Urothelium cell line (cell line): Measurements from ENCODE around the gene MYOT.

ENCODE experiments used
- DNase-seq: peaks from one replicate; pipeline ENCODE4 v3.0.0; 2011; ENCODE audit warnings: low spot score, mixed read lengths
- FAIRE-seq: peaks from 2 replicates; lab custom pipeline; 2011; peaks lifted over from hg19 to GRCh38; lab: Jason Lieb, UNC

Gene MYOT

DNA sequence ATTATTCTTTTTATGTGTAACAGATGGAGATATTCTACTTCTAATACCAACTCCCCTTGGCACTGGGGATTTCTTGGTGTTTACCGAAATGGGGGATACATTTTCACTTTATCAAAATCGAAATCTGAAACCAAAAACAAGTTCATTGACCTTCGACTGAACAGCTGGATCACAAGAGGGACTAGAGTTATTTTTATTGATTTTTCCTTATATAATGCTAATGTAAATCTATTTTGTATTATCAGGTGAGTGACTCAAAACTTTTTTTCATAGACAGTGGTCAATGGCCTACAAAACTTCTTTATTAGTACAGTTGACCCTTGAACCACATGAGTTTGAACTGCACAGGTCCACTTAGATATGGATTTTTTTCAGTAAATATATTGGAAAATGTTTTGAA, 31.8 kb downstream of the MYOT start:
- DNase-seq (no peak), FAIRE-seq (no peak)

DNA sequence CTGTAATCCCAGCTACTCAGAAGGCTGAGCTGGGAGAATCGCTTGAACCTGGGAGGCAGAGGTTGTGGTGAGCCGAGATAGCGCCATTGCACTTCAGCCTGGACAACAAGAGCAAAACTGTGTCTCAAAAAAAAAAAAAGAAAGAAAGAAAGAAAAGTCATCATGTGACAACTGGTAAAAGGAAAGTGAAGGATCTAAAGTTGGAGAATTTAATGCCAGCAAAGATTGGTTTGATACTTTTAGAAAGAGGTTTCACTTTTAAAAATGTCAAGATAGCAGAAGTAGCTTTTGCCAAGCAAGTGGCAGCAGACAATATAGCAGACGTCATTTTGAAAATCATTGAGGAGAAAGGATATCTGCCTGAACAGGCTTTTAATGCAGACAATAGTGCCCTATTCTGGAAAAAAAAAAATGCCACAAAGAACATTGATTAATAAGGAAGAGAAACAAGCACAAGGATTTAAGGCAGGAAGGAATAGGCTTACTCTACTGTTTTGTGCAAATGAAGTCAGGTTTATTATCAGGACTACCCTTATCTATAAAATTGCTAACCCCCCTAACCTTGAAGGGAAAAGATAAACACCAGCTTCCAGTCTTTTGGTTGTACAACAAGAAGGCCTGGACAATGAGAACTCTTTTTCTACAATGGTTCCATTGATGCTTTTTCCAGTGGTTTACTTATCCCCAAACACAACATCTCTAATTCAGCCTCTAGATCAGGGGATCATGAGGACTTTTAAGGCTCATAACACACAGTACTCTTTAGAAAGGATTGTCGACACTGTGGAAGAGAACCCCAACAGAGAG, 33.6 kb downstream of the MYOT start:
- DNase-seq (no peak), FAIRE-seq (no peak)

DNA sequence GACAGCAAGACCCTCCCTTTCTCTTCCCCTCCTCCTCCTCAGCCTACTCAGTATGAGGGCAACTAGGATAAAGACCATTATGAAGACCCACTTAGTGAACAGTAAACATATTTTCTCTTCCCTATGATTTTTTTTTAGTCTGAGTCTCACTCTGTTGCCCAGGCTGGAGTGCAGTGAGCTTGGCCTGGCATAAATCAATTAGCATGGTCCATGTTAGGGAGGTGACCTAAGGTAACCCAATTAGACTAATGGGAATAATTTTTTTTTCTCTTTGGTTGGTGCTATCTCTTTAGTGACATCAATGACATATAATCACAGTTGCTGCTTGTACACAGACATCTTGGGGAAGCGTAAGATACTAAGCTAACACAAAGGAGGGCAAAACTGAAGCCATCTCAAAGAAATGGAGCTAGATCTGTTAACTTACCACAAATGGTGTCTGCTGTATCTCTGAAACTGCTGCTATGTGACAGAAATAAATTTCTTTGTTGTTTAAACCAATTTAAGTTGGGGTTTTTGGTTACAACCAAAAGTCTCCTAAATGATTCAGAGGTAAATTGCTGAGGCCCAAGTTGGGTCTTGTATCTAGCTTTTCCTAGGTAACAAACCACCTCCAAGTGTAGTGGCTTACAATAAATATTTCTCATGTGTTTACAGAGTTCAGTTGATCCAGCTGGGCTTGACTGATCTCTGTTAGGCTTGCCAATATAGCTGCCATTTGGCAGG, 34.9 kb downstream of the MYOT start:
- DNase-seq (no peak), FAIRE-seq (no peak)

DNA sequence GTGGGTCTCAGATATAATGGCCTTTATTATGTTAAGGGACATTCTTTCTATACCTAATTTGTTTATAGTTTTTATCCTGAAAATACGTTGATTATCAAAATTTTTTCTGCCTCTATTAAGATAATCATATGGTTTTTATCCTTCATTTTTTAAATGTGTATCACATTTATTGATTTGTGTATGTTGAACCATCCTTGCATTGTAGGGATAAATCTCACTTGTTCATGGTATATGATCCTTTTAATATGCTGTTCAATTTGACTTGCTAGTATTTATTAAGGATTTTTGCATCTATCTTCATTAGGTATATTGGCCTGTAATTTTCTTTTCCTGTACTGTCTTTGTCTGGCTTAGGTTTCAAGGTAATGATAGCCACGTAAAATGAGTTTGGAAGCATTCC, 47.1 kb downstream of the MYOT start:
- FAIRE-seq: no peak
- DNase-seq: no peak

DNA sequence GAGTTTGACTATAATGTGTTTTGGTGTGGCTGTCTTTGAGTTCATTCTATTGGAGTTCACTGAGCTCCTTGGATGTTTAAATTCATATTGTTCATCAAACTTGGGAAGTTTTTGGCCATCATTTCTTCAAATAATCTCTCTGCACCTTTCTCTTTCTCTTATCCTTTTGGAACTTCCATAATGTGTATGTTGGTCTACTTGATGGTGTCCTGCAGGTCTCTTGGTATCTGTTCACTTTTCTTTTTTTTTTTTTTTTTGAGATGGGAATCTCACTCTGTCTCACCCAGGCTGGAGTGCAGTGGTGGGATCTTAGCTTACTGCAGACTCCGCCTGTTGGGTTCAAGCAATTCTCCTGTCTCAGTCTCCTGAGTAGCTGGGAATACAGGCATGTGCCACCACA, 49.3 kb downstream of the MYOT start:
- FAIRE-seq (no peak), DNase-seq (no peak)

DNA sequence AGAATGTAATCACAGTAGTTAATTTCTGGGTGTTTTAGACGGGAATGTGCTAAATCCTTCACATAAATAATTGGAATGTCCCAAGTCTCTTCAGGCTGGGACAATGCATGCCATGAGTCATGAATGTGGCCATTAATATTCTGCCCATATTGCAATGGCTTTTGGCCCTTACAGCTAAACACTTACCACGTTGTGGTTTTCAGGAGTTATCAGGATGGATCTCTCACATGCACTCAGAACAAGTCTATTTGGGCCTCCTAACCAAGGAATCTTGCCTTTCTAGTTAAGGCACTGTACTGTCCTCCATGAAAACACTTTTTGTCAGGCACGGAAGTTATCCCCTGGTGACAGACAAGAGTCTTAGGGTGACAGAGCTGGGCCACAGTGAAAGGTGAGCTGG, 54.3 kb downstream of the MYOT start:
- DNase-seq (no peak), FAIRE-seq (no peak)

DNA sequence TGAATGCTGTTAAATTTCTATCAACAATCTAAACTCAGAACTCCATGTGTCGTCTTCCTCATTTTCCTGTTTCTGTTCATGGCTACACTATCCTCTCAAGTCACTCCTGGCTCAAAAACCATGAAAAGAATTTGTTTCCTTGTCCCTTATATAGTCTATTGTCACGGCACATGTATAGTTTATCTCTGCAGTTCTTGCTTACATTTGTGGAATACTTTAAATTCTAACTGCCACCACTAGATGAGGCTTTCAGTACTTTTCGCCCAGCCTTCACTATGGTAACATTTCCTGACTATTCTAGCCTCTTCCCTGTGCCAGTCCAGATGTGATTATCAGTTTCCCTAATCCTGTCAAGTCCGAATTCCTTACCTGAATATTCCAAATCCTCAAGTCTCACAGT, 56.2 kb downstream of the MYOT start:
- FAIRE-seq (no peak), DNase-seq (no peak)

DNA sequence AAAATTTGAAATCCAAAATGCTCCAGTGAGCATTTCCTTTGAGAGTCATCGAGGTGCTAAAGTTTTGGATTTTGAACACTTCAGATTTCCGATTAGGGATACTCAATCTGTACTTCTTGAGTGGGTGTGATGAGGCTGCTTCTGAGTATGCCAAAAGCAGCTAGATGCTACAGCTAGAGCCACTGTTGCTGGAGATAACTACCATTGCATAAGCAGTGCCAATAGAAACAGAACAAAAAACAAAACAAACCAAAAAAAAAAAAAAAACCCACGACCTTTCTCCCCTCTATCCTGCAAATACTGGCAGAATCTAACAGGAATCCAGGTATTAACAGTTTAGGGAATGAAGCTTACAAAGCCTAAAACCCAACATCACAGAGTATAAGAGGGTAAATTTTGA, 65.1 kb downstream of the MYOT start:
- FAIRE-seq: no peak

DNA sequence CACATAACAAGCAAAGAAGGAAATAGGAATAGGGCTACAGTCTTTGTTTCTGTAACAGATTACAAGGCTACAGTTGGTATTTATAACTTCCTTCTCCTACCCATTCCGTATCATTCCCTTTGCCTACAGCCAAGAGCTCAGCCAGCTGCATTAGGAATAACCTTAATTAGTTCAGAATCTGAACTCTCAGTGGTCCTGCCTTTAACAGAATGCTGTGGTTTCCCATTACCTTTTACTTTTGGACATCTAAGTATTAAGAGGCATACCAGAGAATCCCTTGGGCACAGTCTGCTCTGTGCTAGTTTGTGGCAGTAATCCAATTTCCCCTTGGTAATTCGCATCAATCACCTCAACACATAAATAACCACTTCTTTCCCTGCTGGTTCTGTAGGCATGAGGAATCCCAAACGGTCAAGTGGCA, 65.8 kb downstream of the MYOT start:
- DNase-seq: no peak

More for the DNA sequence above, 65.1 kb downstream of the MYOT start:
- DNase-seq: no peak

DNA sequence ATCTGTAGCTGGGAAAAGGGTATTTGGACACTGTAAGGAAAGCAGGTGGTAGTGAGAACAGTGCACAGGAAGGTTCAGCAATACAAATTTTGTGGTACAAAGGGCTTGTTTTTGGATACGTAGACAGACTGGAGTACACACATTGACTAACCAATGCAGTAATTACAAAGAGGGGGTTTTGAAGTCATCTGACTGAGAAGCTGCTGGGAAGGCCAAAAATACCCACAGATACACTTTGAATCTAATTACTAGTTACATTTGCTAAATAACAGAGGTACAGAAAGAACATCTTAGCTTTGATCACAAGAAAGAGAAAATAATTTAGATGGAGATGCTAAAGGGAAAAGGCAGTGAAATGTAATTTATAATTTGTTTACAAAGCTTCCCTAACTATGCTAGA, 67.5 kb downstream of the MYOT start:
- DNase-seq (no peak), FAIRE-seq (no peak)

More for the DNA sequence above, 65.8 kb downstream of the MYOT start:
- FAIRE-seq: no peak

DNA sequence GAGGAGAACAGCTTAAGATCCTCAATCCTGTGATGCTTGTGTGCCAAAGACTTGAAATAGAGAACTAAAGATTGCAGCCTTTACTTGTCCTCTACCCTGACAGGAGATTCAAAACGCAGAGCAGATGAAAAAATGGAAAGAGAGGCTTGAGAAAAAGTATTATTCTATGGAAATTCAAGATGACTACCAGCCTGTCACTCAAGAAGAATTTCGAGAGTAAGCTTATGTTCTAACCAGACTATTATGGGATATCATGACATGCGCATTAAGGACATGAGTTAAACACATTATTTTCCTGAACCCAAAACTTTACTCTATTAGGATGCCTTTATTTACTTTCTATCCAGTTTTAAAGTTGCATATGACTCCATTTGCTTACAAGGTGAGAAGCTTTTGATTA, 68.0 kb downstream of the MYOT start:
- FAIRE-seq: no peak

More for the DNA sequence above, 68.0 kb downstream of the MYOT start:
- no peak for DNase-seq
